Upper lobe of right lung (tissue), 1 donor: Measurements from ENCODE around the gene ARHGEF28. TPM values are rescaled to one million over a fixed set of nuclear protein-coding genes. Genes with fewer than 3 reads are reported as not detected.

ENCODE experiments used
- ATAC-seq: fragments of 200-7000 bp; cut with Tn5 transposase; one replicate; pipeline ENCODE4 v1.9.1; 2020; ENCODE audit warnings: mild to moderate bottlenecking, moderate library complexity
- DNase-seq: peaks from one replicate; pipeline ENCODE4 v3.0.0-alpha.2; 2020
- H3K27ac ChIP-seq: fragments of 200-600 bp; one replicate; pipeline ENCODE4 v1.8.0; 2022
- H3K27me3 ChIP-seq: fragments of 200-600 bp; one replicate; pipeline ENCODE4 v1.8.0; 2022; ENCODE audit warnings: mild to moderate bottlenecking
- H3K36me3 ChIP-seq: fragments of 200-600 bp; one replicate; pipeline ENCODE4 v1.8.0; 2022
- H3K4me1 ChIP-seq: fragments of 200-600 bp; one replicate; pipeline ENCODE4 v1.8.0; 2022
- H3K4me3 ChIP-seq: fragments of 200-600 bp; one replicate; pipeline ENCODE4 v1.8.0; 2022; ENCODE audit warnings: mild to moderate bottlenecking
- H3K9me3 ChIP-seq: fragments of 200-600 bp; one replicate; pipeline ENCODE4 v1.8.0; 2022
- CTCF ChIP-seq: fragments of 200-600 bp; IDR thresholded peaks from one replicate; pipeline ENCODE4 v1.8.0; 2022; ENCODE audit warnings: antibody characterized with exemption
- intact Hi-C: fragments of 100-400 bp; cut with DNase I; formaldehyde crosslinking; loops from one replicate; pipeline ENCODE4 v1.11.0; 2022
- total RNA-seq: library from RNA; stranded (reverse); fragmentation: NEBNext Ultra II Directional; extraction: Animal tissue kit (Norgen Biotek cat#: 25700); gene quantifications from one replicate; pipeline ENCODE4 v1.2.1, GENCODE V29; 2021
- donor health status: DM: no; HTN: yes; CAD: no; lungs with severe emphysema.

Gene ARHGEF28
- total RNA-seq, 1 donor from 2014 or later: 22.3 TPM

DNA sequence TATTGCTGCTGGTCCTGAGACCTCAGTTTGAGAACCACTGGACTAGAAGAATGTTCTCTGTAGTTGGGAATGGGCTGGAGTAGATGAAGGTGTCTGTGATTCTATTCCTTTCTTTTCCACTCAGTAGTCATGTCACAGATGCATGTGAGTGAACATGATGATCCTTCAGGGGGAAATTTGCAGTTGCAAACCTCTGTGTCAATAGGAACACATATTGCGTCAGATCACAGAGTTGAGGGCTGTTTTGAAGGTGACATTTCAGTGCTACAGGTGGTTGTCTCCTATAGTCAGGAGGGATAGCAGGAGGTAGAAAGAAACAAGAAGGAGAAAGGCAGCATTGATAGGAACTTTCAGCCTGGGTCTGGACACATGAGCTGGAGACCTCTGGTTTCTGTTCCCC, 239.3 kb downstream of the ARHGEF28 start:
- H3K36me3 ChIP-seq: no peaks in the 10 kb centered on the region
- no peak overlapping the region for H3K27ac ChIP-seq
- no peaks in the 10 kb centered on the region for H3K27me3 ChIP-seq
- H3K4me3 ChIP-seq: no peak overlapping the region
- DNase-seq (no peak), ATAC-seq (no peak)
- no peak for TF ChIP-seq CTCF
- H3K9me3 ChIP-seq: no peaks in the 10 kb centered on the region
- intact Hi-C loops: no loop called here
- no peaks in the 10 kb centered on the region for H3K4me1 ChIP-seq

GRCh38 chr5:73867345-73868335, 241.6 kb downstream of the ARHGEF28 start:
- H3K4me1 ChIP-seq: no peaks in the 10 kb centered on the region
- TF ChIP-seq CTCF: no peak
- ATAC-seq (peak; percentile 89), DNase-seq (no peak)
- H3K27ac ChIP-seq: no peak overlapping the region
- no peaks in the 10 kb centered on the region for H3K9me3 ChIP-seq
- intact Hi-C loops: no loop called here
- no peaks in the 10 kb centered on the region for H3K36me3 ChIP-seq
- no peaks in the 10 kb centered on the region for H3K27me3 ChIP-seq
- H3K4me3 ChIP-seq: peak overlapping the region; percentile 5

- Histone ChIP-seq H3K27ac (no peak overlapping the region), H3K27me3 (no peaks in the 10 kb centered on the region), H3K36me3 (peaks cover 20% of the 10 kb centered on the region), H3K9me3 (no peaks in the 10 kb centered on the region), H3K4me1 (no peaks in the 10 kb centered on the region), H3K4me3 (no peak overlapping the region)
- intact Hi-C loops: no loop called here
- ATAC-seq: no peak
- TF ChIP-seq CTCF: no peak
- no peak for DNase-seq
Observed at GRCh38 chr5:73883646-73884045, 257.6 kb downstream of the ARHGEF28 start.

DNA sequence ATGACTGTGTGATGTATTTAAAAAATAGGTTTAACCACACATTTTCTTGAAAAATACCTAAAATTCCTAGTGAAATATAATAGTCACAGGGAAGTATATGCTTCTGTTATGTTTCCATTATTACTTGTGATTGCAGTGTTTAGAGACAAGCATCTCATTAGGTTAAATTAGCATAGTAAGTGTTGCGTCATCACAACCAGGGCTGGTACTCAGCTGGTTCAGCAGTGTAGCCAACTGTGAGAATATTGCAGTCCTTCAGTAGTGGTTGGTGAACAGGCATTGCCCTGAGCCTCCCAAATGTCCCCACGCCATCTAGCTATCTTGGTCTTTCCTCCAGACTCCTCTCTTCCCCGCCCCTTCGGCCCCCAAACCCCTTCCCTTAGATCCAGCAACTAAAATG, 261.7 kb downstream of the ARHGEF28 start:
- Histone ChIP-seq H3K36me3 (peaks cover 20% of the 10 kb centered on the region), H3K9me3 (no peaks in the 10 kb centered on the region), H3K4me3 (no peak overlapping the region), H3K27ac (no peak overlapping the region), H3K4me1 (no peaks in the 10 kb centered on the region), H3K27me3 (no peaks in the 10 kb centered on the region)
- no peak for TF ChIP-seq CTCF
- ATAC-seq (no peak), DNase-seq (no peak)
- intact Hi-C loops: no loop called here

- no peak for DNase-seq
- no peaks in the 10 kb centered on the region for H3K9me3 ChIP-seq
- H3K4me3 ChIP-seq: no peak overlapping the region
- intact Hi-C loops: no loop called here
- no peaks in the 10 kb centered on the region for H3K27me3 ChIP-seq
- H3K36me3 ChIP-seq: peaks cover 26% of the 10 kb centered on the region
- H3K27ac ChIP-seq: no peak overlapping the region
- H3K4me1 ChIP-seq: no peaks in the 10 kb centered on the region
- ATAC-seq: no peak
- no peak for TF ChIP-seq CTCF
Observed at GRCh38 chr5:73890569-73890968, 264.6 kb downstream of the ARHGEF28 start.
